IMR-90 (cell line): ENCODE data around the gene TNPO1. TPM values are rescaled to one million over a fixed set of nuclear protein-coding genes. Genes with fewer than 3 reads are reported as not detected.

Experiments
- ATAC-seq: fragments of 200-7000 bp; cut with Tn5 transposase; 2 replicates; pipeline ENCODE4 v1.9.1; 2020; ENCODE audit warnings: low read depth, mild to moderate bottlenecking, moderate library complexity
- BruUV-seq: library from RNA; stranded (reverse); fragments of 400-500 nt; replicated peaks from 2 replicates; lab custom pipeline; 2021; lab: Mats Ljungman, UMichigan
- CTCF ChIA-PET: fragments of 300-600 bp; formaldehyde crosslinking; extraction: SDS; loops from one replicate; lab custom pipeline; 2021; ENCODE audit warnings: antibody characterized with exemption; lab: Yijun Ruan, JAX
- POLR2A ChIA-PET: fragments of 300-600 bp; sonication (Branson Sonifier 250); formaldehyde crosslinking; loops from one replicate; lab custom pipeline; 2022; ENCODE audit warnings: antibody characterized with exemption; ENCODE audit not compliant: unreplicated experiment; lab: Charles Lee
- DNase-seq: peaks from one replicate; pipeline ENCODE4 v3.0.0; 2013
- H2AFZ ChIP-seq: replicated peaks from 2 replicates; pipeline ENCODE3; 2013; ENCODE audit warnings: low read length, mild to moderate bottlenecking; ENCODE audit not compliant: poor library complexity
- H2AK5ac ChIP-seq: 2 replicates; pipeline ENCODE4 v1.6.1; 2013; ENCODE audit warnings: low read depth, low read length, inconsistent platforms
- H2AK9ac ChIP-seq: replicated peaks from 2 replicates; pipeline ENCODE3; 2013; ENCODE audit warnings: mild to moderate bottlenecking, low read depth, low read length, moderate library complexity; ENCODE audit not compliant: poor library complexity
- H2BK120ac ChIP-seq: 2 replicates; pipeline ENCODE4 v1.6.1; 2013; ENCODE audit warnings: low read depth, low read length, inconsistent platforms
- H2BK15ac ChIP-seq: 3 replicates; pipeline ENCODE4 v1.6.1; 2013; ENCODE audit warnings: low read depth, low read length, inconsistent platforms
- H2BK20ac ChIP-seq: 2 replicates; pipeline ENCODE4 v1.6.1; 2013; ENCODE audit warnings: low read depth, mild to moderate bottlenecking, inconsistent platforms, low read length, moderate library complexity
- H2BK5ac ChIP-seq: 2 replicates; pipeline ENCODE4 v1.6.1; 2013; ENCODE audit warnings: mild to moderate bottlenecking, low read depth, low read length, inconsistent platforms; ENCODE audit not compliant: poor library complexity, severe bottlenecking
- H3K14ac ChIP-seq: replicated peaks from 2 replicates; pipeline ENCODE4 v1.6.1; 2013; ENCODE audit warnings: low read depth, low read length, inconsistent platforms
- H3K18ac ChIP-seq: 2 replicates; pipeline ENCODE4 v1.6.1; 2013; ENCODE audit warnings: low read depth, low read length, control low read depth
- H3K23ac ChIP-seq: 2 replicates; pipeline ENCODE4 v1.6.1; 2013; ENCODE audit warnings: low read depth, low read length, inconsistent platforms
- H3K27ac ChIP-seq: 2 replicates; pipeline ENCODE4 v1.5.1; 2013; ENCODE audit warnings: mild to moderate bottlenecking, control low read depth, low read length; ENCODE audit not compliant: insufficient read depth
- H3K27me3 ChIP-seq: 2 replicates; pipeline ENCODE4 v1.6.1; 2013; ENCODE audit warnings: low read length; ENCODE audit not compliant: control insufficient read depth, insufficient read depth
- H3K36me3 ChIP-seq: 2 replicates; pipeline ENCODE4 v1.6.1; 2013; ENCODE audit warnings: low read length, mixed read lengths; ENCODE audit not compliant: control insufficient read depth, insufficient read depth
- H3K4ac ChIP-seq: 2 replicates; pipeline ENCODE4 v1.6.1; 2013; ENCODE audit warnings: low read depth, low read length, inconsistent platforms
- H3K4me1 ChIP-seq: 2 replicates; pipeline ENCODE4 v1.6.1; 2013; ENCODE audit warnings: low read length, mixed read lengths; ENCODE audit not compliant: control insufficient read depth, insufficient read depth
- H3K4me2 ChIP-seq: 2 replicates; pipeline ENCODE4 v1.6.1; 2013; ENCODE audit warnings: low read depth, mild to moderate bottlenecking, control low read depth, low read length, moderate library complexity
- H3K4me3 ChIP-seq: 2 replicates; pipeline ENCODE4 v1.5.1; 2013; ENCODE audit warnings: low read depth, mild to moderate bottlenecking, control low read depth, low read length, moderate library complexity; ENCODE audit not compliant: insufficient read depth
- H3K56ac ChIP-seq: 2 replicates; pipeline ENCODE4 v1.6.1; 2013; ENCODE audit warnings: low read length, inconsistent platforms; ENCODE audit not compliant: insufficient read depth; ENCODE audit errors: extremely low read depth
- H3K79me1 ChIP-seq, 2 experiments: 2 replicates each; pipeline ENCODE4 v1.6.1; 2013; ENCODE audit warnings: low read length in 2 of 2, inconsistent platforms in 1 of 2, low read depth in 1 of 2
- H3K9ac ChIP-seq: 2 replicates; pipeline ENCODE4 v1.6.1; 2013; ENCODE audit warnings: low read depth, low read length, control low read depth
- H3K9me1 ChIP-seq: 2 replicates; pipeline ENCODE4 v1.6.1; 2013; ENCODE audit warnings: low read length, inconsistent platforms; ENCODE audit not compliant: insufficient read depth
- H3K9me3 ChIP-seq: 2 replicates; pipeline ENCODE4 v1.6.1; 2013; ENCODE audit warnings: low read length; ENCODE audit not compliant: control insufficient read depth, insufficient read depth
- H4K20me1 ChIP-seq: 2 replicates; pipeline ENCODE4 v1.6.1; 2013; ENCODE audit warnings: low read length, inconsistent platforms; ENCODE audit not compliant: insufficient read depth
- H4K5ac ChIP-seq: 2 replicates; pipeline ENCODE4 v1.6.1; 2013; ENCODE audit warnings: mild to moderate bottlenecking, low read depth, low read length, control low read depth
- H4K8ac ChIP-seq, 2 experiments: 2 replicates each; pipeline ENCODE4 v1.6.1; 2013; ENCODE audit warnings: low read depth in 2 of 2, low read length in 2 of 2, control low read depth in 1 of 2, inconsistent platforms in 1 of 2
- H4K91ac ChIP-seq: 2 replicates; pipeline ENCODE4 v1.6.1; 2013; ENCODE audit warnings: low read depth, low read length, inconsistent platforms; ENCODE audit not compliant: insufficient read depth
- CEBPB ChIP-seq: IDR thresholded peaks from 2 replicates; pipeline ENCODE4 v1.6.1; 2012; ENCODE audit warnings: low read depth, low read length, improper control_type of control experiment
- CHD1 ChIP-seq: IDR thresholded peaks from 2 replicates; pipeline ENCODE4 v1.6.1; 2012; ENCODE audit warnings: low read depth, low read length, improper control_type of control experiment
- FOS ChIP-seq: fragments of 150-350 bp; IDR thresholded peaks from 2 replicates; pipeline ENCODE4 v1.6.1; 2016; ENCODE audit warnings: low read depth, low read length
- MAFK ChIP-seq: IDR thresholded peaks from 2 replicates; pipeline ENCODE4 v1.6.1; 2012; ENCODE audit warnings: low read depth, low read length, improper control_type of control experiment
- MXI1 ChIP-seq: IDR thresholded peaks from 2 replicates; pipeline ENCODE4 v1.6.1; 2012; ENCODE audit warnings: low read depth, mild to moderate bottlenecking, low read length, moderate library complexity, borderline replicate concordance
- NFE2L2 ChIP-seq: fragments of 150-350 bp; IDR thresholded peaks from 2 replicates; pipeline ENCODE4 v1.6.1; 2016; ENCODE audit warnings: low read depth, mild to moderate bottlenecking, low read length
- POLR2A ChIP-seq: IDR thresholded peaks from 2 replicates; pipeline ENCODE4 v1.6.1; 2012; ENCODE audit warnings: mild to moderate bottlenecking, low read depth, low read length
- RCOR1 ChIP-seq: IDR thresholded peaks from 2 replicates; pipeline ENCODE4 v1.6.1; 2012; ENCODE audit warnings: mild to moderate bottlenecking, low read length, improper control_type of control experiment; ENCODE audit not compliant: insufficient replicate concordance
- SMC3 ChIP-seq: fragments of 150-350 bp; IDR thresholded peaks from 2 replicates; pipeline ENCODE4 v1.6.1; 2016; ENCODE audit warnings: low read depth, mild to moderate bottlenecking, antibody characterized with exemption, low read length, moderate library complexity
- dilution Hi-C: fragments of 300-500 bp; cut with HindIII; formaldehyde crosslinking; loops from one replicate; pipeline ENCODE4 v1.14.3; 2018; ENCODE audit warnings: low sequenced_read_pairs; ENCODE audit not compliant: unreplicated experiment
- in situ Hi-C: fragments of 300-500 bp; cut with MboI; formaldehyde crosslinking; loops from 3 replicates; pipeline ENCODE4 v1.14.3; 2019; ENCODE audit warnings: low sequenced_read_pairs, inconsistent platforms, mixed read lengths
- intact Hi-C: fragments of 100-400 bp; cut with micrococcal nuclease; formaldehyde crosslinking; loops from 2 replicates; pipeline ENCODE4 v1.10.0; 2022
- polyA plus RNA-seq, 3 experiments: library from polyadenylated mRNA; depleted of rRNA; stranded (reverse); fragments of >200 nt; gene quantifications; 2 replicates each; pipeline ENCODE4 v1.2.3, GENCODE V29; 2012; ENCODE audit warnings: low replicate concordance in 1 of 3
- total RNA-seq: library from RNA; depleted of rRNA; stranded (reverse); fragments of >200 nt; gene quantifications from 2 replicates; pipeline ENCODE4 v1.2.3, GENCODE V29; 2012
- TF ChIP-seq, protein P1 (sequence below): conservative IDR thresholded peaks from 2 replicates; pipeline ENCODE4 v1.5.1; 2012; ENCODE audit warnings: mild to moderate bottlenecking, low read depth, low read length, improper control_type of control experiment
- TF ChIP-seq, protein P2 (sequence below): fragments of 150-350 bp; IDR thresholded peaks from 2 replicates; pipeline ENCODE4 v1.6.1; 2017; ENCODE audit warnings: mild to moderate bottlenecking, antibody characterized with exemption, low read length, low read depth
- TF ChIP-seq, protein P3 (sequence below): fragments of 150-350 bp; IDR thresholded peaks from 2 replicates; pipeline ENCODE4 v1.6.1; 2016; ENCODE audit warnings: low read depth, mild to moderate bottlenecking, low read length, moderate library complexity, borderline replicate concordance

The TNPO1 gene
- total and polyA plus RNA-seq, 2 of the 4 experiments (the other 2 are of a cell fraction): 45.5 to 400 TPM

DNA sequence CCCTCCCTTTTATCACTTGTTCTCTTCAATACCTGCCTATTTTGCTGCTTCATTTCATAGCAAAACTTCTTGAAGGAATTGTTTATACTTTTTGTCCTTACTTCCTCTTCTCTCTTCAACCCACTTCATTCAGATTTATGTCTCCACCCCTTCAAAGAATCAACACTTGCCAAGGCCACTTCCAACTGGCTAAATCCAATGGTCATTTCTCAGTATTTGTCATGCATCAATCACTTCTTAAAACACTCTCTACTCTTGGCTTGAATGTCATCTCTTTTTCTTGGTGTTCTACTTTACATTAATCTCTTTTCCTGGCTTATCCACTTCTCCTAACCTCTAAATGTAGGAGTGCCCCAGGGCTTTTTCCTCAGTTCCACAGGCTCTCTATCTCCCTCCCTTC, 131.0 kb downstream of the TNPO1 start:
- intact Hi-C loops (no loop called here), dilution Hi-C loops (no loop called here), in situ Hi-C loops (no loop called here)
- Histone ChIP-seq H3K4me2 (no peak overlapping the region), H2BK20ac (no peak overlapping the region), H4K8ac (no peak overlapping the region), H4K91ac (no peak overlapping the region), H4K5ac (no peak overlapping the region), H3K9me3 (no peaks in the 10 kb centered on the region), H3K27me3 (no peaks in the 10 kb centered on the region), H3K56ac (no peak overlapping the region), H2AK5ac (no peak overlapping the region), H2BK5ac (no peak overlapping the region), H3K18ac (no peak overlapping the region), H3K4ac (no peak overlapping the region), H3K27ac (no peak overlapping the region), H3K4me1 (peaks cover 6% of the 10 kb centered on the region), H3K14ac (no peak overlapping the region), H3K4me3 (no peak overlapping the region), H4K20me1 (no peaks in the 10 kb centered on the region), H3K36me3 (no peaks in the 10 kb centered on the region), H2BK120ac (no peak overlapping the region), H3K79me1 (no peaks in the 10 kb centered on the region), H3K9ac (no peak overlapping the region), H3K9me1 (peaks cover 5% of the 10 kb centered on the region; the same call in 1 of the 2 replicates), H2AK9ac (no peak overlapping the region), H2BK15ac (no peak overlapping the region), H2AFZ (no peak overlapping the region), H3K23ac (no peak overlapping the region)
- POLR2A ChIA-PET: no interaction called here
- TF ChIP-seq, protein P1, sequence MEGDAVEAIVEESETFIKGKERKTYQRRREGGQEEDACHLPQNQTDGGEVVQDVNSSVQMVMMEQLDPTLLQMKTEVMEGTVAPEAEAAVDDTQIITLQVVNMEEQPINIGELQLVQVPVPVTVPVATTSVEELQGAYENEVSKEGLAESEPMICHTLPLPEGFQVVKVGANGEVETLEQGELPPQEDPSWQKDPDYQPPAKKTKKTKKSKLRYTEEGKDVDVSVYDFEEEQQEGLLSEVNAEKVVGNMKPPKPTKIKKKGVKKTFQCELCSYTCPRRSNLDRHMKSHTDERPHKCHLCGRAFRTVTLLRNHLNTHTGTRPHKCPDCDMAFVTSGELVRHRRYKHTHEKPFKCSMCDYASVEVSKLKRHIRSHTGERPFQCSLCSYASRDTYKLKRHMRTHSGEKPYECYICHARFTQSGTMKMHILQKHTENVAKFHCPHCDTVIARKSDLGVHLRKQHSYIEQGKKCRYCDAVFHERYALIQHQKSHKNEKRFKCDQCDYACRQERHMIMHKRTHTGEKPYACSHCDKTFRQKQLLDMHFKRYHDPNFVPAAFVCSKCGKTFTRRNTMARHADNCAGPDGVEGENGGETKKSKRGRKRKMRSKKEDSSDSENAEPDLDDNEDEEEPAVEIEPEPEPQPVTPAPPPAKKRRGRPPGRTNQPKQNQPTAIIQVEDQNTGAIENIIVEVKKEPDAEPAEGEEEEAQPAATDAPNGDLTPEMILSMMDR: no peak
- TF ChIP-seq MAFK: no peak
- no peak for TF ChIP-seq FOS
- TF ChIP-seq CEBPB: no peak
- TF ChIP-seq, protein P2, sequence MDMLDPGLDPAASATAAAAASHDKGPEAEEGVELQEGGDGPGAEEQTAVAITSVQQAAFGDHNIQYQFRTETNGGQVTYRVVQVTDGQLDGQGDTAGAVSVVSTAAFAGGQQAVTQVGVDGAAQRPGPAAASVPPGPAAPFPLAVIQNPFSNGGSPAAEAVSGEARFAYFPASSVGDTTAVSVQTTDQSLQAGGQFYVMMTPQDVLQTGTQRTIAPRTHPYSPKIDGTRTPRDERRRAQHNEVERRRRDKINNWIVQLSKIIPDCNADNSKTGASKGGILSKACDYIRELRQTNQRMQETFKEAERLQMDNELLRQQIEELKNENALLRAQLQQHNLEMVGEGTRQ: no peak
- TF ChIP-seq, protein P3, sequence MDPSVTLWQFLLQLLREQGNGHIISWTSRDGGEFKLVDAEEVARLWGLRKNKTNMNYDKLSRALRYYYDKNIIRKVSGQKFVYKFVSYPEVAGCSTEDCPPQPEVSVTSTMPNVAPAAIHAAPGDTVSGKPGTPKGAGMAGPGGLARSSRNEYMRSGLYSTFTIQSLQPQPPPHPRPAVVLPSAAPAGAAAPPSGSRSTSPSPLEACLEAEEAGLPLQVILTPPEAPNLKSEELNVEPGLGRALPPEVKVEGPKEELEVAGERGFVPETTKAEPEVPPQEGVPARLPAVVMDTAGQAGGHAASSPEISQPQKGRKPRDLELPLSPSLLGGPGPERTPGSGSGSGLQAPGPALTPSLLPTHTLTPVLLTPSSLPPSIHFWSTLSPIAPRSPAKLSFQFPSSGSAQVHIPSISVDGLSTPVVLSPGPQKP: no peak
- no peak for TF ChIP-seq CHD1
- TF ChIP-seq POLR2A: no peak
- no peak for TF ChIP-seq MXI1
- no peak for TF ChIP-seq NFE2L2
- TF ChIP-seq RCOR1: no peak
- TF ChIP-seq SMC3: no peak
- no peak for DNase-seq
- CTCF ChIA-PET: no interaction called here
- no peak for ATAC-seq
- no TSS peak for BruUV-seq
